Measurements from ENCODE around the gene ATRX.

DNA sequence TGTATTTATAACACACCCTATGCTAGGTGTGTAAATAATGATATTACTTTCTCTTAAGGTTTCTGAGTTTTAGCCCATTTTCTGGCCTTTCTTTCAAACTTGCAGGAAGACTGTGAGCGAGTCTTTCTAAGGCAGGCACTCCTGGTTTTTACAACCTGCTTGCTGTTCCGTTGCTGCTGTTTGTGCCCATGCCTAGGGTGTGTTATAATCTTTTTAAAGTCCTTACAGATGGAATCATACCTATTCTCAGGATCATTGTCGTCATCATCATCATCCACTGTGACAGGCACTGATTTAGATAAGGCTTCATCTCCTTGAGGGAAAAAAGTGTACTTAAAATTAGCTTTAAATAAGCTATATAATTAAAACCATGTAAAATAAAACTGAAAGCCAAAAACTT is 110.0 kb downstream of the ATRX start:
- TF ChIP-seq CTCF (conservative IDR thresholded peaks at IDR 0.05; ENCODE audit: low read length) (no peak), EZH2phosphoT487 (IDR thresholded peaks at IDR 0.05; ENCODE audit: borderline replicate concordance) (no peak)

Data from Loucy (cell line).